ENCODE data around the gene DSCAM.

- TF ChIP-seq CTCF (IDR thresholded peaks at IDR 0.05; ENCODE audit: insufficient read depth, low read length), result no peak
- TF ChIP-seq POLR2AphosphoS5 (IDR thresholded peaks at IDR 0.05; ENCODE audit: low read depth), result no peak
- no peak for TF ChIP-seq REST (IDR thresholded peaks at IDR 0.05; ENCODE audit: insufficient replicate concordance, low read depth)
- no peak for TF ChIP-seq GABPA (IDR thresholded peaks at IDR 0.05; ENCODE audit: low read depth)
- no peak for TF ChIP-seq SPI1 (IDR thresholded peaks at IDR 0.05; ENCODE audit: borderline replicate concordance, low read depth)
Observed at GRCh38 chr21:40833184-40833583, 13.8 kb downstream of the DSCAM start.
